C1 segment of cervical spinal cord (tissue), 14 donors: ENCODE results near the gene LRRC56.
A peak's percentile ranks its signal among the peaks of the same experiment; 100 is the strongest.
"Not testable (repeated sequence)": the region's sequence is repeated elsewhere in the genome, so short reads cannot be mapped to it uniquely, and the experiment has no call there.

Experiments used
- DNase-seq, 14 donors: peaks; one replicate each; lab custom pipeline; 2025; lab: John Stamatoyannopoulos, UW

The LRRC56 gene

DNA sequence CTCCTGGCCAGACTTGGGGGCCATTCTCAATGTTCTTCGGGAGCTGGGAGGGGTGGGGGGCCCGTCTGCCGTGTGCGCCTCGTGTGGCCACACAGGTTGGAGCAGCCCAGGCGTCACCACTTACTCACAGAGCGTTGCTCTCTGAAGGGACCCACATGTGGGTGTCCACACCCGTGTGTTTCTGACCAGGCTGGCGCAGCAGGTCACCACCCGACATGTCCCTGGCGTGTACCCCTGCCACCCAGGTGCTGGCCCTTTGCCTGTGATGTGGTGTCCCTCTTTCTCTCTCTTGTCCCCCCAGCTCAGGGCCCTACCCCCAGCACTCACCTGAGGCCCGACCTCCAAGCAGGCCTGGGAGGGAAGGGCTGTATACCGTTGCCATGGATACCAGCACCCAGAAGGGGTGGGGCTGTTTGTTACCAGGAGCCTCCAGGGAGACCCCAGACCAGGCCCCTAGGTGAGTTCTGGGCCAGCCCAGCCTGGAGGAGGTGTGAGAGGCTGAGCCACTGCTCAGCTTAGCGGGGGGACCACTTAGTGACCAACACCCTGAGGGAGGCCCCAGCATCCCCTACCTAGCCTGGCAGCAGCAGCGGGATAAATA lies 21.8 kb downstream of the LRRC56 start:
- DNase-seq: no peak

- no peak for DNase-seq
Measured at GRCh38 chr11:559712-560304, 22.5 kb downstream of the LRRC56 start.

- DNase-seq: peak; percentile 31 to 86 (median 72)
Measured at GRCh38 chr11:560305-561147, 23.2 kb downstream of the LRRC56 start, which contains the start of the genes LMNTD2 and RASSF7. Gene LMNTD2 (minus strand): TSS chr11:560738. CDS start chr11:560716, 22 bp downstream. Gene RASSF7 (plus strand): TSS chr11:560970. CDS start chr11:561769, 799 bp downstream.

DNA sequence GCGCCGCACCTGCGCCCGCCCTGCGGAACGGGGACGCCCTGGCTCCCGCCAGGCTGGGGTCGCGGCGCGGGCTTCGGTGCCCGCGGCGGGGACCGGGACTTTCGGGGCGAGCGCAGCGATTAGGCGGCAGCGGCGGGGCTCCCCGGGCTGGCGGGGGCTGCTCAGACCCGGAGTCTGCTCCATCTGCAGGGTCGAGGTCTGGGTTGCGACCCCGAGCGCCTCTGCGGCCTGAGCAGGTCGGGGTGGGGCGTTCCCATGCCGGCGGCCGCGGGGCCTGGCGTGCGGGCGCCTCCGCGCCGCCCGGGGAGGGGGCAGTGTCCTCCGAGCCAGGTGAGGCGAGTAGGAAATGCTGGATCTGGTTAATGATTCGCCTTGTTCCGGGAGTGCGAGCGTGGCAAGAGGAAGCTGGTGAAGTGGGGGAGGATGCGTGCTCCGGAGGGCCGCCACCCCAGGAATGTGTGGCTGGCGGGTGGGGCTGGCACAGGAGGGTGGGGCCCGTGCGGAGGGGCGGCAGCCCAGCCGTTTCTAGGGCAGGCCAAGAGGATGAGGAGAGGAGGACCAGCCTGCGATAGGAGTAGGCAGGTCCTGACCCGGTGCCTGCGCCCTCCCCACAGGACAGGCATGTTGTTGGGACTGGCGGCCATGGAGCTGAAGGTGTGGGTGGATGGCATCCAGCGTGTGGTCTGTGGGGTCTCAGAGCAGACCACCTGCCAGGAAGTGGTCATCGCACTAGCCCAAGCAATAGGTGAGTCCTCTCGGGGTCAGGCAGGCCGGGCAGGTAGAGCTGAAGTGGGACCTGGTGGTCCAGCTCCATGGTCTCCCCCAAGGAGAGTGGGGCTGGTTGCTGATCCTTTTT lies 24.0 kb downstream of the LRRC56 start:
- DNase-seq: no peak

DNA sequence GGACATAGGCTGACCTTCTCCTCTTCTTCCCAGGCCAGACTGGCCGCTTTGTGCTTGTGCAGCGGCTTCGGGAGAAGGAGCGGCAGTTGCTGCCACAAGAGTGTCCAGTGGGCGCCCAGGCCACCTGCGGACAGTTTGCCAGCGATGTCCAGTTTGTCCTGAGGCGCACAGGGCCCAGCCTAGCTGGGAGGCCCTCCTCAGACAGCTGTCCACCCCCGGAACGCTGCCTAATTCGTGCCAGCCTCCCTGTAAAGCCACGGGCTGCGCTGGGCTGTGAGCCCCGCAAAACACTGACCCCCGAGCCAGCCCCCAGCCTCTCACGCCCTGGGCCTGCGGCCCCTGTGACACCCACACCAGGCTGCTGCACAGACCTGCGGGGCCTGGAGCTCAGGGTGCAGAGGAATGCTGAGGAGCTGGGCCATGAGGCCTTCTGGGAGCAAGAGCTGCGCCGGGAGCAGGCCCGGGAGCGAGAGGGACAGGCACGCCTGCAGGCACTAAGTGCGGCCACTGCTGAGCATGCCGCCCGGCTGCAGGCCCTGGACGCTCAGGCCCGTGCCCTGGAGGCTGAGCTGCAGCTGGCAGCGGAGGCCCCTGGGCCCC lies 24.8 kb downstream of the LRRC56 start:
- DNase-seq: no peak

- DNase-seq: no peak
Measured at GRCh38 chr11:563066-563811, 25.9 kb downstream of the LRRC56 start.

DNA sequence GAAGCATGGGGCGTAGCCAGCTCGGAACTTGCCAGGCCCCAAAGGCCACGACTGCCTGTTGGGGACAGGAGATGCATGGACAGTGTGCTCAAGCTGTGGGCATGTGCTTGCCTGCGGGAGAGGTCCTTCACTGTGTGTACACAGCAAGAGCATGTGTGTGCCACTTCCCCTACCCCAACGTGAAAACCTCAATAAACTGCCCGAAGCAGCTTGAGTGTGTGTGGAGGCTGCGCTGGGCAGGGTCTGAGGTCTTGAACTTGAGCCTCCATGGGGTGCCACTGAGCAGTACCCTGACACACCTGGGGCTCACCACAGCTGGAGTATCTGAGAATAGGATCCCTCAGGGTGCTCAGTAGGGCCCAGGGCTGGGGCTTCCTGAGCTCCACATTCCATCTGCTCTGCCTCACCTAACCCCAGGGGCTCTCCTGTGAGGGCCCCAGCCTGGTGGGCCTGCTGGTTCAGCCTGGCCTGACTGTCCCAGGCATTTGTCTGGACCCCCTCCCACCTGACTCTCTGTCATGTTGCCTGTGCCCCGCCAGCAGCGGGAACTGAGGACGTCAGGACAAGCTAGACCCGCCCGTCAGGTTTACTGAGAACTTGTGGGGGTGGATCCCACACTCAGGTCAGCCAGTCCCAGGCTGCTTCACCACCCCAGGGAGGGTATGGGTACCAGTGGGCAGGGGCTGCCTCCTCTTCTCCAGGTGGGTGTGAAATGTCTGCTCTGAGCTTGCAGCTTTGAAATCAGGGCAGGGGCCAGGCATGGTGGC lies 26.7 kb downstream of the LRRC56 start:
- no peak for DNase-seq

DNA sequence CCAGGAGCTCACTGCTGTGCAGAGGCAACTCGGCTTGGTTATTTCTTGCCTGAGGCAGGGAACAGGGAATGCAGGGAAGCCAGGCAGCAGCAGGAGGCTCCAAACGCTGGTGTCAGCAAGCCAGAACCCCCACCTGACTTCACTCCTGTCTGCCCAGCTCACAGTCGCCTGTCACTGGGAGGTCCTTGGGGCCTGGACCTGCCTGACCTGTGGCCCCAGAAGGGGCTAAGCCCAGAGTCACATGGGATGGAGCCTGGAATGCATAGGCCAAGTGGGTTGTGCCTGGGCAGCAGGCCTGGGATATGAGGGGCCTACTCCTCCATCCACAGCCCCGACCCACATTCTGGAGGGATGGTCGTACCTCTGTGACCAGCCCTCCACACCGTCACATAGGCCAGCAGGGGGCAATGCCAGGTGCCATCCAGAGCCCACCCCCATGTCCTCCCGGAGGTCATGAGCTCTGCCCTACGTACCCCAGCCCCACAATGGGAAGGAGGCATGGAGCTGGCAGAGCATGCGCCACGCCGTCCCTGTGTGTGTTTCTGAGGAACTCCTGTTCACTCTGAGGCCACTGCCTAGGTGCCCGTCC lies 28.7 kb downstream of the LRRC56 start:
- DNase-seq: no peak

- DNase-seq: no peak
Measured at GRCh38 chr11:567011-567628, 29.8 kb downstream of the LRRC56 start.

DNA sequence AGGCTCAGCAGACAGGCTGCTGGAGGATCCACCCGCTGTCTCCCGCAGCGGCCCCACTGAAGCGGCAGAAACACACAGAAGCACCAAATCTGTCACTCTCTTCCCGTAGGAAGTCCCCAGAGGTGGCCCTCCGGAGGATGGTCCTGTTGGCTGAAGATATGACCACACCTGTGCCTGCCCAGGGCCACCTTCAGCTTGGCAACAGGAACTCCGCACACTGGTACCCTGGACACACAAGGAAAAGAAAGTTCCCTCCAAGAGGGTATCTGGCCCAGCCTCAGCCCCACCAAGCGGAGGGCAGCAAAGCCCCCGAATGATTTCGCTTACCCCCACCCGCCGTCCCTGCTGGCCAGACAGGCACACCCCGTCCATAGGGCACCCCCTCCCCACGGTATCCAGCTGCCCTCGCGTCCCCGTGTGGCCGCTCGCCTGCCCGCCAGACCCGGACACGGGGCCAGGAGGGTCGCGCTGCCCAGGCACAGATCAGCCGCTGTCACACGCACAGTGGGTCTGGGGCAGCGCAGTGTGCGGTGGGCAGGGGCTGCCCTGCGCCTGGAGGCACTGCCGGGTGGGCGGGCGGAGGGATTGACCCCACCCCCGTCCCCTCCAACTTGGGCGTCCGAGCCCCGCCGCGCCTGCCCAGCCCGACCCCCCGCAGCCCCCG lies 30.4 kb downstream of the LRRC56 start:
- no peak for DNase-seq

DNA sequence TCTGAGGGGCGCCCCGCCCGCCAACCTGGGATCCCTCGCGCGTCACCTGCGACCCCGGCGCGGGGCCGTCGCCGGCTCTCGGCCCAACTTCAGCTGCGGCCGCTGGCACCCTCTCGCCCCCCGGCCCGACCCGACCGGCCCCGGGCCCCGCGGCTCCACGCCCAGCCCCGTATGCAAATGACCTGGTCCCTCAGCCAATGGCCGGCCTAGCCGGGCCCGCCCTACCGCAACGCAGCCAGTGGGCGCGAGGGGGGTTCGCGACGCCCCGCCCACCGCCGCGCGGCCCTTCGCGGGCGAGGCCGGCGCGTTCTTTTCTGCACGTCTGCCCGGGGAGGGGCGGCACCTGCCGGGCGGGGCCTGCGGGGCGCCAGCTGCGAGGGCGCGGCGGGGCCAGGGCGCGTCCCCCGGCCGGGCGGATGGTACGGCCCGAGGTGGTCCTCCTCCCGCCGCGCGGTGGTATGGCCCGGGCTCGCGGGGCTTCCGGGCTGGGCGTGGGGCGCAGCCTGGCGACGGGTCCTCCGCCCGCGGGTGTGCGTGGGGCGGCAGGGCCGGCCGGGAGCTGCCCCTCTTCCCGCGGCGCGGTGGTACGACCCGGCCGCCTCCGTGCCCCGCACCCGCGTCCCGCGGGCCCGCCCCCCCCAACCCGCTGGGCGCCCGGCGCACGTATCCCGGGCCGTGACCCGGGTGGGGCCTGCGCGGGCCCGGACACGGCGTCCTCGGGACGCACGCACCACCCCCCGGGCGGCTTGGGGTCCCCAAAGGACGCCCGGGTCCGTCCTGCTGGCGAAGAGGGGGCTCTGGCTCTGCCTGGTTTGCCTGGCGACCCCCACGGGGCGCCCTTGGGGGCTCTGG lies 31.2 kb downstream of the LRRC56 start:
- peak in 13 of 14 donors; percentile 56 to 92 (median 80) for DNase-seq

GRCh38 chr11:569158-569885 lies 32.0 kb downstream of the LRRC56 start:
- no peak for DNase-seq

GRCh38 chr11:571802-572185 lies 34.5 kb downstream of the LRRC56 start:
- DNase-seq: no peak

DNA sequence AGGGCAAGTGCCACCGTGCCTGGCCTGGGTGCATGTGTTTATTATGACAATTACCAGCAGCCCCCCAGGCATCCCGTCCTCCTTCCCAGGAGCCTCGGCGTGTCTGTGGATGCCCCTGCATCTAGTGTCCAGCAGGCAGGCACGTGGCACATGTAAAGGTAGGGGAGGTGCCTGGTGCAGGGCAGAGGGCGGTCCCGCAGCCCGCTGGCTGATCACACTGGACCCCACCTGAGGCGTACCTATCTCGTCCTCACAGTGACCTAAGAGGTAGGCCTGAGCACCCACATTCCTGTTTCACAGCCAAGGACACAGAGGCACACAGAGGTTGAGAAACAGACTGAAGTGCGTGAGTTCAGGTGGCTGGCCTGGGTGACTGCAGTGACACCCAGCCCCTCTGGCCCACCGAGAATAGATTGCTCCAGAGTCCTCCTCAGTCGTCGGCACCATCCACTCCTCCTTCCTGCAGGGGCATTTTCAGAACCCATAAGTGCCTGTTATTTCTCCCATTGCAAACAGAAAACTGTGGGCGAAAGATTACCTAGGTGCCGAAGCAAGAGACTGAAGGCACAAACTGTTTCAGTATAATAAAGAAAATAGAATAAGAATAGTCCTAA lies 35.9 kb downstream of the LRRC56 start:
- DNase-seq: no peak

GRCh38 chr11:574031-574570 lies 36.8 kb downstream of the LRRC56 start:
- not testable (repeated sequence) for DNase-seq
